SU-DHL-6 (cell line): ENCODE data around the gene CNKSR3.

Experiments used
- H2AFZ ChIP-seq: fragments of 200-600 bp; sonication (generic); 2 replicates; pipeline ENCODE4 v1.6.1; 2014; ENCODE audit warnings: low read depth, mild to moderate bottlenecking, moderate library complexity, mixed read lengths, antibody characterized with exemption, low read length; ENCODE audit not compliant: severe bottlenecking
- H3F3A ChIP-seq: fragments of 200-600 bp; shearing (Covaris generic); 2 replicates; pipeline ENCODE4 v1.6.0; 2016; ENCODE audit warnings: antibody characterized with exemption, mild to moderate bottlenecking; ENCODE audit not compliant: insufficient read depth
- H3K27ac ChIP-seq: fragments of 200-600 bp; sonication (generic); 2 replicates; pipeline ENCODE4 v1.5.1; 2016; ENCODE audit warnings: low read depth, mild to moderate bottlenecking, low read length, moderate library complexity, mixed read lengths
- H3K27me3 ChIP-seq: fragments of 200-600 bp; sonication (generic), shearing (Covaris generic); 2 replicates; pipeline ENCODE4 v1.6.0; 2014; ENCODE audit warnings: mild to moderate bottlenecking, low read length
- H3K36me3 ChIP-seq: fragments of 200-600 bp; sonication (generic); 2 replicates; pipeline ENCODE4 v1.6.1; 2014; ENCODE audit warnings: mild to moderate bottlenecking, low read length, mixed read lengths
- H3K4me2 ChIP-seq: fragments of 300-600, 200-600 bp; shearing (Covaris generic), sonication (generic); 2 replicates; pipeline ENCODE4 v1.6.0; 2014; ENCODE audit warnings: low read length, low read depth, mild to moderate bottlenecking; ENCODE audit not compliant: poor library complexity, severe bottlenecking
- H3K4me3 ChIP-seq: fragments of 200-600 bp; sonication (generic); 2 replicates; pipeline ENCODE4 v1.5.1; 2014; ENCODE audit warnings: antibody characterized with exemption, low read length, mild to moderate bottlenecking, mixed read lengths; ENCODE audit not compliant: insufficient read depth, poor library complexity, severe bottlenecking
- H3K79me2 ChIP-seq: fragments of 200-600 bp; sonication (generic); 2 replicates; pipeline ENCODE4 v1.6.1; 2014; ENCODE audit warnings: mild to moderate bottlenecking, low read length, moderate library complexity; ENCODE audit not compliant: insufficient read depth
- H3K9ac ChIP-seq: fragments of 200-600 bp; sonication (generic); 2 replicates; pipeline ENCODE4 v1.7.0; 2014; ENCODE audit warnings: mild to moderate bottlenecking, low read length
- H3K9me2 ChIP-seq: fragments of 200-600 bp; sonication (generic); replicated peaks from 2 replicates; pipeline ENCODE4 v1.6.1; 2014; ENCODE audit warnings: low read length; ENCODE audit not compliant: insufficient read depth
- H3K9me3 ChIP-seq: fragments of 200-600 bp; sonication (generic); 2 replicates; pipeline ENCODE4 v1.6.1; 2014; ENCODE audit warnings: low read length, mixed read lengths; ENCODE audit not compliant: insufficient read depth
- H4K20me1 ChIP-seq: fragments of 200-600 bp; sonication (generic); 2 replicates; pipeline ENCODE4 v1.6.1; 2014; ENCODE audit warnings: low read depth, mild to moderate bottlenecking, antibody characterized with exemption, low read length, moderate library complexity, mixed read lengths
- EZH2phosphoT487 ChIP-seq: fragments of 200-600 bp; sonication (generic), shearing (Covaris generic); conservative IDR thresholded peaks from 2 replicates; pipeline ENCODE4 v1.6.1; 2018; ENCODE audit warnings: mild to moderate bottlenecking, antibody characterized with exemption, low read length, moderate library complexity, mixed read lengths
- TF ChIP-seq, protein P1 (sequence below): fragments of 200-600 bp; sonication (generic); IDR thresholded peaks from one replicate; pipeline ENCODE4 v1.5.1; 2017; ENCODE audit warnings: antibody characterized with exemption, mild to moderate bottlenecking, low read length, moderate library complexity; ENCODE audit not compliant: insufficient read depth, poor library complexity, severe bottlenecking

The CNKSR3 gene

DNA sequence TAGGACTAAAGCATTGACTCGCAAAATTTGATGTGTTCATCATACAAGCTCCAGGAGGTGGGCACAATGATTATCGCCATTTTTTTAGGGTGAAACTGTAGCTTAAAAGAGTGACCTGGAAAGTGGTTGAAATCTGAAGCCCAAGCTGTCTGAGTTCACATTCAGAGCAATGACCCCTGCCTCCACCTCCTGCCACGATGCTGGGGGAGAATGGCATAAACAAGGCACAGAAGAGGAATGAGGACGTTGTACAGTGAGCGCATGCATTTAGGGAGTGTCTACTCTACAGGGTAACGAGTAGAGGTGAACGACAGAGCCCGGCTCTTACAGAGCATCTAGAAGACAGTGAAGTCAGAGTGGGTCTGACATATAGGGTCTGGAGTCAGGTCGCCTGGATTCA, 37.2 kb downstream of the CNKSR3 start:
- no peaks in the 10 kb centered on the region for H3K27me3 ChIP-seq
- no peak overlapping the region for H3K4me3 ChIP-seq
- no peak overlapping the region for H3K4me2 ChIP-seq
- no peak overlapping the region for H2AFZ ChIP-seq
- no peaks in the 10 kb centered on the region; the same call in 1 of the 2 replicates for H3K9me3 ChIP-seq
- H3K27ac ChIP-seq: no peak overlapping the region
- H3K79me2 ChIP-seq: no peaks in the 10 kb centered on the region
- H3F3A ChIP-seq: no peaks in the 10 kb centered on the region
- no peaks in the 10 kb centered on the region for H3K9me2 ChIP-seq
- H3K36me3 ChIP-seq: no peaks in the 10 kb centered on the region
- H3K9ac ChIP-seq: no peak overlapping the region
- no peaks in the 10 kb centered on the region for H4K20me1 ChIP-seq
- TF ChIP-seq EZH2phosphoT487: no peak
- TF ChIP-seq, protein P1, sequence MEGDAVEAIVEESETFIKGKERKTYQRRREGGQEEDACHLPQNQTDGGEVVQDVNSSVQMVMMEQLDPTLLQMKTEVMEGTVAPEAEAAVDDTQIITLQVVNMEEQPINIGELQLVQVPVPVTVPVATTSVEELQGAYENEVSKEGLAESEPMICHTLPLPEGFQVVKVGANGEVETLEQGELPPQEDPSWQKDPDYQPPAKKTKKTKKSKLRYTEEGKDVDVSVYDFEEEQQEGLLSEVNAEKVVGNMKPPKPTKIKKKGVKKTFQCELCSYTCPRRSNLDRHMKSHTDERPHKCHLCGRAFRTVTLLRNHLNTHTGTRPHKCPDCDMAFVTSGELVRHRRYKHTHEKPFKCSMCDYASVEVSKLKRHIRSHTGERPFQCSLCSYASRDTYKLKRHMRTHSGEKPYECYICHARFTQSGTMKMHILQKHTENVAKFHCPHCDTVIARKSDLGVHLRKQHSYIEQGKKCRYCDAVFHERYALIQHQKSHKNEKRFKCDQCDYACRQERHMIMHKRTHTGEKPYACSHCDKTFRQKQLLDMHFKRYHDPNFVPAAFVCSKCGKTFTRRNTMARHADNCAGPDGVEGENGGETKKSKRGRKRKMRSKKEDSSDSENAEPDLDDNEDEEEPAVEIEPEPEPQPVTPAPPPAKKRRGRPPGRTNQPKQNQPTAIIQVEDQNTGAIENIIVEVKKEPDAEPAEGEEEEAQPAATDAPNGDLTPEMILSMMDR: no peak

DNA sequence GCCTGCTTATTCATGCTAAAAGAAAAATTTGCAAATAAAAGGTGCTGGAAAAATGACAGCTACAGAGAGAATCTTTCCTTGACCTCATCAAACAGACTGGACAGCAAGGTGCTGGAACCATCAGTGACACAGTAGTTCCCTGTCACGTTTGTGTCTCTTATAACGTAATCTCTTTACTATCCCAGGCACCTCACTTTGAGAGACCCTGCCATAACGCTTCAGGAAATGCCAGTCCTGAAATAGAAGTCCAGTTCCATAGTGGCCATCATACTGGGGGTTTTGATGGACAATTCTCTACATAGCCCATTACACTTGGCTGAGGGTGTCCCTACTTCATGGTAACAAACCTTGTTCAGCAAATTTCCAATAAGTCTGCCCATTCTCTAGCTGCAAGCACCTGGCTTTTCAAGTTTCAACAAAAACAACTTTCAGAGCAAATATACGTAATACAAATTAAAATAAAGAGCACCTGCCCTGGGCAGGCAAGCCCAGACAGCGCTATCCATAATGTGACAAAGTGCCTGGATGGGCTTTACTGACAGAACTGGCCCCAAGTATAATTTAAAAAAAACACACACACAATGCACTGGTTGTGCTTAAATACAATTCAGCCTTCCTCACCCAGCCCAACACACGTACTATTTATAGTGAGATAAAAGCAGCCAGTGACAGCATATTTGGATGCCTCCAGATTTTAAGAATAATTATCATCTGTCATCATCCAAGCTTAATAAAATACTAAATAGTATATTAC, 38.7 kb downstream of the CNKSR3 start:
- Histone ChIP-seq H3K9me2 (no peaks in the 10 kb centered on the region), H3K36me3 (no peaks in the 10 kb centered on the region), H3K27ac (no peak overlapping the region), H3K9ac (no peak overlapping the region), H3F3A (no peaks in the 10 kb centered on the region), H3K4me3 (no peak overlapping the region), H3K4me2 (no peak overlapping the region), H4K20me1 (no peaks in the 10 kb centered on the region), H3K27me3 (no peaks in the 10 kb centered on the region), H2AFZ (no peak overlapping the region), H3K9me3 (no peaks in the 10 kb centered on the region; the same call in 1 of the 2 replicates), H3K79me2 (no peaks in the 10 kb centered on the region)
- no peak for TF ChIP-seq EZH2phosphoT487
- TF ChIP-seq, protein P1: no peak

- H3K27me3 ChIP-seq: no peaks in the 10 kb centered on the region
- H3K9me3 ChIP-seq: no peaks in the 10 kb centered on the region; the same call in 1 of the 2 replicates
- H3K4me3 ChIP-seq: no peak overlapping the region
- no peak overlapping the region for H3K4me2 ChIP-seq
- no peaks in the 10 kb centered on the region for H3F3A ChIP-seq
- no peak overlapping the region for H3K9ac ChIP-seq
- no peaks in the 10 kb centered on the region for H3K36me3 ChIP-seq
- H4K20me1 ChIP-seq: no peaks in the 10 kb centered on the region
- TF ChIP-seq EZH2phosphoT487: no peak
- TF ChIP-seq, protein P1: no peak
- no peak overlapping the region for H2AFZ ChIP-seq
- no peaks in the 10 kb centered on the region for H3K9me2 ChIP-seq
- no peaks in the 10 kb centered on the region for H3K79me2 ChIP-seq
- H3K27ac ChIP-seq: no peak overlapping the region
Observed at GRCh38 chr6:154469306-154469935, 41.1 kb downstream of the CNKSR3 start.
